OCI-LY7 (cell line): Measurements from ENCODE around the gene TSR3. TPM values are rescaled to one million over a fixed set of nuclear protein-coding genes. Genes with fewer than 3 reads are reported as not detected.

Experiments
- BruUV-seq: library from RNA; stranded (reverse); fragments of 400-500 nt; replicated peaks from 2 replicates; lab custom pipeline; 2021; lab: Mats Ljungman, UMichigan
- CTCF ChIA-PET: fragments of 300-600 bp; sonication (Branson Sonifier 250); formaldehyde crosslinking; loops from one replicate; lab custom pipeline; 2022; ENCODE audit warnings: antibody characterized with exemption; ENCODE audit not compliant: unreplicated experiment; lab: Charles Lee
- POLR2A ChIA-PET: fragments of 300-600 bp; sonication (Branson Sonifier 250); formaldehyde crosslinking; loops from one replicate; lab custom pipeline; 2022; ENCODE audit warnings: antibody characterized with exemption; lab: Charles Lee
- DNase-seq: peaks from one replicate; pipeline ENCODE4 v3.0.0-alpha.2; 2015; ENCODE audit warnings: low spot score
- H2AFZ ChIP-seq: fragments of 200-600 bp; sonication (generic), shearing (Covaris generic); 2 replicates; pipeline ENCODE4 v1.6.1; 2014; ENCODE audit warnings: mild to moderate bottlenecking, antibody characterized with exemption, low read length, moderate library complexity
- H3K27ac ChIP-seq: fragments of 200-600 bp; sonication (generic); 2 replicates; pipeline ENCODE4 v1.5.1; 2014; ENCODE audit warnings: mixed run types, low read depth, mild to moderate bottlenecking, moderate library complexity, low read length, inconsistent platforms; ENCODE audit not compliant: poor library complexity, severe bottlenecking
- H3K36me3 ChIP-seq: fragments of 200-600 bp; sonication (generic); 2 replicates; pipeline ENCODE4 v1.6.1; 2014; ENCODE audit warnings: mild to moderate bottlenecking, antibody characterized with exemption, low read length, moderate library complexity, mixed read lengths; ENCODE audit not compliant: insufficient read depth
- H3K4me1 ChIP-seq: fragments of 200-600 bp; sonication (generic); 2 replicates; pipeline ENCODE4 v1.5.1; 2014; ENCODE audit warnings: mild to moderate bottlenecking, low read length; ENCODE audit not compliant: insufficient read depth, poor library complexity, severe bottlenecking
- H3K4me2 ChIP-seq: fragments of 200-600 bp; sonication (generic); 2 replicates; pipeline ENCODE4 v1.6.1; 2014; ENCODE audit warnings: mild to moderate bottlenecking, low read length
- H3K4me3 ChIP-seq: fragments of 200-600 bp; sonication (generic); 2 replicates; pipeline ENCODE4 v1.5.1; 2014; ENCODE audit warnings: mild to moderate bottlenecking, low read depth, low read length; ENCODE audit not compliant: poor library complexity, severe bottlenecking
- H3K79me2 ChIP-seq: fragments of 200-600 bp; sonication (generic); 2 replicates; pipeline ENCODE4 v1.6.1; 2016; ENCODE audit warnings: low read depth, mild to moderate bottlenecking, low read length, moderate library complexity, mixed read lengths; ENCODE audit not compliant: insufficient read depth
- H3K9me2 ChIP-seq: fragments of 200-600 bp; sonication (generic); 2 replicates; pipeline ENCODE4 v1.6.1; 2016; ENCODE audit warnings: mild to moderate bottlenecking, low read length, mixed read lengths; ENCODE audit not compliant: insufficient read depth
- H3K9me3 ChIP-seq: fragments of 200-600 bp; sonication (generic); 2 replicates; pipeline ENCODE4 v1.6.1; 2014; ENCODE audit warnings: mild to moderate bottlenecking, mixed run types, low read length, mixed read lengths
- H4K20me1 ChIP-seq: fragments of 200-600 bp; sonication (generic); 2 replicates; pipeline ENCODE4 v1.6.1; 2014; ENCODE audit warnings: mild to moderate bottlenecking, antibody characterized with exemption, low read length, moderate library complexity, mixed read lengths; ENCODE audit not compliant: insufficient read depth
- EZH2phosphoT487 ChIP-seq: fragments of 200-600 bp; sonication (generic); IDR thresholded peaks from 2 replicates; pipeline ENCODE4 v1.6.1; 2018; ENCODE audit warnings: low read depth, borderline replicate concordance, mild to moderate bottlenecking, mixed run types, antibody characterized with exemption, low read length, moderate library complexity, mixed read lengths
- intact Hi-C: fragments of 100-400 bp; cut with micrococcal nuclease; formaldehyde crosslinking; loops from one replicate; pipeline ENCODE4 v1.10.0; 2022; ENCODE audit not compliant: unreplicated experiment
- total RNA-seq, 2 experiments: library from RNA; depleted of rRNA in 1 of 2; stranded (reverse); fragments of >200 nt in 1 of 2; shearing (Covaris generic) in 1 of 2; gene quantifications; 2 replicates each; pipeline ENCODE4 v1.2.3, GENCODE V29; 2014 to 2022
- TF ChIP-seq, protein P1 (sequence below): fragments of 200-600 bp; sonication (generic); conservative IDR thresholded peaks from 2 replicates; pipeline ENCODE4 v1.5.1; 2014; ENCODE audit warnings: mild to moderate bottlenecking, antibody characterized with exemption, low read length, moderate library complexity, mixed read lengths

TSR3 gene
- total RNA-seq, 2 experiments from 2014 or later, result 47.2 to 75.8 TPM

DNA sequence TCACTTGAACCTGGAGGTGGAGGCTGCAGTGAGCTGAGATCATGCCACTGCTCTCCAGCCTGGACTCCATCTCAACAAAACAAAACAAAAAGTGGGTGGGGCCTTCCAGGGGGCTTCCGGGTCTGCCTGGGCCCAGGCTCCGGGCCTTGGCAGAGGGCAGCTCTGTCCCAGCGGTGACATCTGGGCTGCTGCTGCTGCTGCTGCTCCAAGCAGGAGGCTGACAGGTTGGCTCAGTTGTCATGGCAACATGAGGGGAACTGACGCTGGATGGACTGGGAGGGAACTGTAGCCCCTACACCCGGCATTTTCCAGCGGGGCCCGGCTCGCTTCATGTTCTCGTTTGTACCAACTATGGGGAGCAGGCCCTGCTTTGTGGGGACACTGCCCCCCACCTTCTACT lies 14.2 kb downstream of the TSR3 start:
- no peaks in the 10 kb centered on the region for H4K20me1 ChIP-seq
- H3K79me2 ChIP-seq, result no peaks in the 10 kb centered on the region
- no peak for DNase-seq
- H3K27ac ChIP-seq, result no peak overlapping the region
- TF ChIP-seq, protein P1, sequence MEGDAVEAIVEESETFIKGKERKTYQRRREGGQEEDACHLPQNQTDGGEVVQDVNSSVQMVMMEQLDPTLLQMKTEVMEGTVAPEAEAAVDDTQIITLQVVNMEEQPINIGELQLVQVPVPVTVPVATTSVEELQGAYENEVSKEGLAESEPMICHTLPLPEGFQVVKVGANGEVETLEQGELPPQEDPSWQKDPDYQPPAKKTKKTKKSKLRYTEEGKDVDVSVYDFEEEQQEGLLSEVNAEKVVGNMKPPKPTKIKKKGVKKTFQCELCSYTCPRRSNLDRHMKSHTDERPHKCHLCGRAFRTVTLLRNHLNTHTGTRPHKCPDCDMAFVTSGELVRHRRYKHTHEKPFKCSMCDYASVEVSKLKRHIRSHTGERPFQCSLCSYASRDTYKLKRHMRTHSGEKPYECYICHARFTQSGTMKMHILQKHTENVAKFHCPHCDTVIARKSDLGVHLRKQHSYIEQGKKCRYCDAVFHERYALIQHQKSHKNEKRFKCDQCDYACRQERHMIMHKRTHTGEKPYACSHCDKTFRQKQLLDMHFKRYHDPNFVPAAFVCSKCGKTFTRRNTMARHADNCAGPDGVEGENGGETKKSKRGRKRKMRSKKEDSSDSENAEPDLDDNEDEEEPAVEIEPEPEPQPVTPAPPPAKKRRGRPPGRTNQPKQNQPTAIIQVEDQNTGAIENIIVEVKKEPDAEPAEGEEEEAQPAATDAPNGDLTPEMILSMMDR, result no peak
- TF ChIP-seq EZH2phosphoT487, result no peak
- H3K9me3 ChIP-seq, result no peaks in the 10 kb centered on the region
- ChIA-PET POLR2A (interaction anchor here (0.5 kb wide), 1 partner anchor 675 kb away, joined by 4 read pairs; no protein-coding TSS in a partner anchor), CTCF (interaction anchor here (0.7 kb wide), 1 partner anchor 647 kb away, joined by 3 read pairs; no protein-coding TSS in a partner anchor)
- no peak overlapping the region for H3K4me3 ChIP-seq
- no peak overlapping the region for H3K4me2 ChIP-seq
- H3K4me1 ChIP-seq, result peaks cover 24% of the 10 kb centered on the region
- intact Hi-C loops, result no loop called here
- no peaks in the 10 kb centered on the region for H3K9me2 ChIP-seq
- BruUV-seq, result no TSS peak
- H2AFZ ChIP-seq, result no peak overlapping the region
- H3K36me3 ChIP-seq, result no peaks in the 10 kb centered on the region

DNA sequence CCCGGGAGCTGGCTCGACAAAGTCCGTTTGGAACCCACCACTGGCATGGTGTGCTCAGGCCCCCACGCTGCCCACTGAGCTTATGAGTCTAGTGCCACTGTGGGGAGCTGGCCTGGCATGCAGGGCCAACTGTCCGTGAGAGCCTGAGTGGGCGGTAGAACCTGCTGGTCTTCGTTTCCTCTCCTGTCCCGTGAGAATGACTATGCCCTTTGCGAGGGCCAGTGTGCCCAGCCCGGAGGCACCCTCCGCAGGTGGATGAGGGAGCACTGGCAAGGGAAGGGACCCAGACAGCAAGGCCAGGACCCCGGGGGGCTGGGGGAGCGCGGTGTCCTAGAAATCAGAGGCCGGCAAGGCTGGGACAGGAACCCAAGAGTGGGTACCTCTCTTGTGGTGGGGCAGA lies 15.1 kb downstream of the TSR3 start:
- H2AFZ ChIP-seq, result no peak overlapping the region
- ChIA-PET POLR2A (no interaction called here), CTCF (no interaction called here)
- BruUV-seq, result no TSS peak
- intact Hi-C loops, result no loop called here
- TF ChIP-seq EZH2phosphoT487, result no peak
- TF ChIP-seq, protein P1, result no peak
- no peaks in the 10 kb centered on the region for H3K9me2 ChIP-seq
- H3K4me2 ChIP-seq, result no peak overlapping the region
- H3K36me3 ChIP-seq, result no peaks in the 10 kb centered on the region
- no peaks in the 10 kb centered on the region for H3K79me2 ChIP-seq
- no peaks in the 10 kb centered on the region for H4K20me1 ChIP-seq
- H3K4me1 ChIP-seq, result peaks cover 24% of the 10 kb centered on the region
- H3K27ac ChIP-seq, result no peak overlapping the region
- no peaks in the 10 kb centered on the region for H3K9me3 ChIP-seq
- no peak for DNase-seq
- no peak overlapping the region for H3K4me3 ChIP-seq

DNA sequence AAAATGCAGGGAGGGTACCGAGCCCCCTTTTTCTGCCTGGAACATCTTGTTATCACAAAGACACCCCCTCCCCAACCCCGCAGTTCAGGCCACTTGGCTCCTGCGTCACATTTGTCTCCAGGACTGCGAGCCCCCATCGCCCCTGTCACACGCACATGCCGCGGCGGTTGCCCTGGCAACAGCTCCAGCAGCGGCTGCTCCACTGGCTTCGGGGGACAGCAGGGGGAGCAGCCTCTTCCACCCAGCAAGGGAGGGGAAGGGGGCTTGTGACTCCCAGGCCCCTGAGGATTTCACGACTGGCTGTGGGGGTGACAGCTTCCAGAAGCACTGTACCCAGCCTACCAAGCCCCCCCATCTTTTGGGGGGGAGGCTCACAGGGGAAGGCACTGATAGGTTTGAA lies 15.7 kb downstream of the TSR3 start:
- intact Hi-C loops, result no loop called here
- H3K79me2 ChIP-seq, result no peaks in the 10 kb centered on the region
- CTCF ChIA-PET, result no interaction called here
- no peak overlapping the region for H3K4me2 ChIP-seq
- BruUV-seq, result no TSS peak
- H3K27ac ChIP-seq, result no peak overlapping the region
- no peak overlapping the region for H2AFZ ChIP-seq
- DNase-seq, result no peak
- no peak overlapping the region for H3K4me3 ChIP-seq
- no peaks in the 10 kb centered on the region for H3K36me3 ChIP-seq
- no peaks in the 10 kb centered on the region for H3K9me2 ChIP-seq
- POLR2A ChIA-PET, result no interaction called here
- no peaks in the 10 kb centered on the region for H3K9me3 ChIP-seq
- H3K4me1 ChIP-seq, result peaks cover 29% of the 10 kb centered on the region
- TF ChIP-seq, protein P1, result 0 out of 2 replicates have a peak, but pooled peaks have one; percentile 20
- no peak for TF ChIP-seq EZH2phosphoT487
- H4K20me1 ChIP-seq, result no peaks in the 10 kb centered on the region
